HT-29 (cell line): ENCODE data around the gene CHMP1B. TPM values are rescaled to one million over a fixed set of nuclear protein-coding genes. Genes with fewer than 3 reads are reported as not detected.

Source experiments
- DNase-seq: peaks from one replicate; pipeline ENCODE4 v3.0.0-alpha.2; 2015; ENCODE audit warnings: low spot score
- total RNA-seq: library from RNA; depleted of rRNA; stranded (reverse); fragments of >200 nt; shearing (Covaris generic); gene quantifications from 2 replicates; pipeline ENCODE4 v1.2.3, GENCODE V29; 2014; rRNA removed

The CHMP1B gene
- total RNA-seq, 1 experiment from 2014 or later: 47.1 TPM

- no peak for DNase-seq
Observed at GRCh38 chr18:11901826-11902438, 50.7 kb downstream of the CHMP1B start.

GRCh38 chr18:11902522-11903292 is 51.5 kb downstream of the CHMP1B start:
- no peak for DNase-seq

Other genes with a start within 250 kb of the CHMP1B start
- gene SLC35G4, start 241.8 kb upstream of the CHMP1B start, total RNA-seq: not detected in 2 replicates
- 0.13 and 0.23 TPM in 2 replicates for gene GNAL, start 162.1 kb upstream of the CHMP1B start, total RNA-seq
- gene MPPE1, start 56.9 kb downstream of the CHMP1B start, total RNA-seq: 19.0 and 21.5 TPM in 2 replicates
- 88.6 and 89.2 TPM in 2 replicates for gene IMPA2, start 130.1 kb downstream of the CHMP1B start, total RNA-seq
- not detected in 2 replicates for gene ANKRD62, start 242.4 kb downstream of the CHMP1B start, total RNA-seq